Upper lobe of left lung (tissue), 4 donors: ENCODE measurements around the gene INSR.

Source experiments
- CTCF ChIP-seq, 6 experiments: fragments of 450-650 bp in 4 of 6; fragments of 200-600 bp in 2 of 6; sonication (generic) in 2 of 6; IDR thresholded peaks; one replicate each; pipeline ENCODE4 v1.5.1; 2016 to 2019; ENCODE audit warnings: antibody characterized with exemption in 6 of 6
- POLR2A ChIP-seq, 4 donors: fragments of 450-650 bp; IDR thresholded peaks; one replicate each; pipeline ENCODE4 v1.5.1; 2016 to 2017; ENCODE audit warnings: antibody characterized with exemption in 4 of 4, mild to moderate bottlenecking in 2 of 4
- POLR2AphosphoS5 ChIP-seq, 2 donors: sonication (generic); formaldehyde crosslinking; IDR thresholded peaks; one replicate each; pipeline ENCODE4 v1.5.1; 2017; ENCODE audit warnings: antibody characterized with exemption in 2 of 2

DNA sequence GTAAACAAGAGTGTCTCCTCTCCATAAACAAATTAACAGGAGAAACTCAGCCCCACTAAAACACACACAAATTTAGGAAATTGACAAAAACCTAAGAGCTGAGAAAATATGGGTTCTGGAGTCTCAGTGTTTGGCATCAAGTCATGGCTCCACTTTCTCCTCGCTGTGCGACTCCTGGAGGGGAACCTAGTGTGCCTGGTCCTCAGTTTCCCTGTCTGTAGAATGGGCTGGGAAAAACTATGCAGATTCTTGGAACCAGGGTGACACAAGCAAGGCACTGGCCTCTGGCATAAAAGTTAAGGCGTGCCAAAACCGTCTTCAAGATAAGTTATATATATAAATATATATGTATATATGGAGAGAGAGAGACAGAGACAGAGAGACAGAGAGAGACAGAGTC, 83.9 kb downstream of the INSR start:
- TF ChIP-seq CTCF (IDR thresholded peaks at IDR 0.05) (no peak), POLR2AphosphoS5 (IDR thresholded peaks at IDR 0.05) (no peak), POLR2A (IDR thresholded peaks at IDR 0.05) (no peak)
